HG02610 (cell line): Measurements from ENCODE around the gene CPAMD8.
"Not testable (repeated sequence)": the region's sequence is repeated elsewhere in the genome, so short reads cannot be mapped to it uniquely, and the experiment has no call there.

ENCODE experiments used
- ATAC-seq: cut with Tn5 transposase; IDR thresholded peaks from one replicate; pipeline ENCODE4 v1.9.1; 2021; ENCODE audit warnings: mild to moderate bottlenecking, moderate library complexity; ENCODE audit not compliant: unreplicated experiment

The CPAMD8 gene

DNA sequence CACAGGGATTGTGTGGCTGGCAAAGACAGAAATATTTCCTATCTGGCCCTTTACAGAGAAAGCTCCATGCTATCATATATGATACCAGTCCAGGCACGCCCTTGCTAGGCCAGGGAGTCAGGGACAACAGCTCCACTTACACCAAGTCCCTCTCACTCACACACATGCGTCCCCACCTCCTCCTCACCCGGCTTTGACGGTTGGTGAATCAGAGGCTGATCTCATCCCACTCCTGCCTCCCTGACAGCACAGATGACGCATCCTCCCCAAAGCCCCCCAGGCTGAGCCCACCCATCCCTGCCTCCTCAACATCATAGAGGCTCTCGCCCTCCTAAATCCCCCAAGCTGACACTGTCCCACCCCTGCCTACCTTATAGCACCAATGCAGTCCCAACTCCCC lies 75.1 kb downstream of the CPAMD8 start:
- ATAC-seq: no peak

DNA sequence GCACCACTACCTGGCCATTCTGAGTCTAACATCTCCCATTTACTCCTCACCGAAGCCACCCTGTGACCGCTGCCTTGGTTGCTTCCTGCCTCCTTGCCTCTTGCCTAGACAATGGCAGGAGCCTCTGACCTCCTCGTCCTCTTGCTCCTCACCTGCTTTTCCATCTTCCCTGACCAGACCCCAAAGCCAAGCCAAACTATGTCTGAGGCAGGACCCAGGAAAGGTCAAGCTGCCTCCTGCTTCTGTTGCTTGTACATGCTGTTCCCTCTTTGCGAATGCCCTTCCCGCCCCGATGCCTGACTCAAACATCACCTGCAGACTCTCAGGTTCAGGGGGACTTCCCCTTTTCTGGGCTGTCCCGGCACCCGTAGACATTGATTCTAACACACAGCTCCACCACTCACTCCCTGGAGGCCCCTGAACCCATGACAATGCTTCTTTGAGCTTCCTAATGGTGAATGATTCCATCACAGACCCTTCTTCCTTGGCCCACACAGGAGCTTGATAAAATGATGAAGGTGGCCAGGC lies 77.0 kb downstream of the CPAMD8 start:
- no peak for ATAC-seq

DNA sequence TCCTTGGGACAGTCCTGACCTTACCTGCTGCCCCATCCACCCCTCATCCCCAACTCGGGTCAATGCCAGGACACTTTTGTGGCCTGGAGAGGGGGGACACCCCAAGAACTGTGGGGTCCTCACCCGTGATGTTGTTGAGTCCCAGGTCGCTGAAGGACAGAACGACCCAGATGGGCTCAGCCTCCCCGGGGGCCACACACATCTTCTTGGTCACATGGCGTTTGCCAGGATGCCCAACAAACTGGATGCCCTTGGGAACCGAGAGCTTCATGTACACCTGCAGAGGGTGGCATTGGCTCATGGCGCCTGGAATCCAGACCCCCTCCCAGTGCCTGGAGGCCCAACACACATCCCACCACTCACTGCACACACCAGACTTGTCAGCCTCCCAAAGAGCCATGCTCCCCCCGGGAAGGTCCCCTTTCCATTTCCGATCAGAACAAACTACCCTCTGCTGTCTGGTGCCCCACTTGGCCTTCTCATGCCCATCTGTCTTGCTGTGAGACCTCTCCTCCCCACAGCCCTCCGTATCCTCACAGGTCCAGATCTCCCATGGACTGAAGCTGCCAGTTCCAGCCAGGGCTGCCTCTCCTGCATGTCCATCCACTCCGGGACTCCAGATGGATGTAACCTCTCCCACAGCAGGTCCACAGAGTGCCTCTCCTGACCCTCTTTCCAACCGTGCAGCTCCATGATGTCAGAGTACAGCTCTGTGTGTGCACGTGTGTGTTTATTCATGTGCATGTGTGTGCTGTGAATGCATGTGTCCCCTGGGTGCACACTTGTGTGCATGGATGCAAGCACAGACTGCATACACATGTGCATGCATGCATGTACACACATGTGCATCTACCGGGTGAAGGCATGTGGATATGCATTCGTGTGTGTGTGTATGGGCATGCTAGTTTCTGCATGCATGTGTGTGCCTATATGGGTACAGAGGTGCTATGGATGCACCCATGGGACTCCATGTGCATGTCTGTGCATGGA lies 79.4 kb downstream of the CPAMD8 start:
- no peak for ATAC-seq

DNA sequence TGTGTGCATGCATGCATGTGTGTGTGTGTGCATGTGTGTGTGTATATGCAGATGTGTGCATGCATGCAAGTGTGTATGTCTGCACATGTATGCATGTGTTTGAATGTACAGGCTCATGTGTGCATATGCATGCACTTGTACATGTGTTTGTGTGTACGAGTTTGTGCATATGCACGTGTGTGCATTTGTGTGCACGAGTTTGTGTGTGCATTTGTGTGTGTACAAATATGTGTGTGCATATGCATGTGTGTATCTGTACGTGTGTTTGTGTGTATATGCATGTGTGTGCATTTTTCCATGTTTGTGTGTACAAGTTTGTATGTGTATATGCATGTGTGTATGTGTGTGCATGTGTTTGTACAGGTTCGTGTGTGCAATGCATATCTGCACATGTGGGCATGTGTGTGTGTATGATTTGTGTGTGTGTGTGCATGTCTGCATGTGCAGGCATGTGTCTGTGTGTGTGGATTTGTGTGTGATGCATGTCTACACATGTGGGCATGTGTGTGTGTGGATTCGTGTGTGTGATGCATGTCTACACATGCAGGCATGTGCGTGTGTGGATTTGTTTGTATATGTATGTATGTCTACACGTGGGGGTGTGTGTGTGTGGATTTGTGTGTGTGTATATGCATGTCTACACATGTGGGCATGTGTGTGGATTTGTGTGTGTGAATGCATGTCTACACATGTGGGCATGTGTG lies 80.7 kb downstream of the CPAMD8 start:
- no peak for ATAC-seq

DNA sequence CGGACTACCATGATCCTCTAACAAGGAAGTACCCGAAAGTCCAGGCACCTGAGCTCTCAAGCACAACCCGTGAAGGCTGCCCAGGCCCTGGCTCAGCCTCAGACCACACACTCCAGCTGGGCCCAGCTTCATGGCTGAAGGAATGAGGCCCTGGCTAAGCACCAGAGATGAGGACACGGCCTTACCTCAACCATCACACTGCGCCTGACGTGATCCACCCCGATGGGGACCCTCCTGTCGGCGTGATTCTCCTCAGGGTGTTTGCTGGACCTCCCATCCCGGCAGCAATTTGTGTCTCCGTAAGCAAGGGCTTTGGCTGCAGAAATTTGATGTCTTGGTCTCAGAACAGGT lies 81.3 kb downstream of the CPAMD8 start:
- no peak for ATAC-seq

DNA sequence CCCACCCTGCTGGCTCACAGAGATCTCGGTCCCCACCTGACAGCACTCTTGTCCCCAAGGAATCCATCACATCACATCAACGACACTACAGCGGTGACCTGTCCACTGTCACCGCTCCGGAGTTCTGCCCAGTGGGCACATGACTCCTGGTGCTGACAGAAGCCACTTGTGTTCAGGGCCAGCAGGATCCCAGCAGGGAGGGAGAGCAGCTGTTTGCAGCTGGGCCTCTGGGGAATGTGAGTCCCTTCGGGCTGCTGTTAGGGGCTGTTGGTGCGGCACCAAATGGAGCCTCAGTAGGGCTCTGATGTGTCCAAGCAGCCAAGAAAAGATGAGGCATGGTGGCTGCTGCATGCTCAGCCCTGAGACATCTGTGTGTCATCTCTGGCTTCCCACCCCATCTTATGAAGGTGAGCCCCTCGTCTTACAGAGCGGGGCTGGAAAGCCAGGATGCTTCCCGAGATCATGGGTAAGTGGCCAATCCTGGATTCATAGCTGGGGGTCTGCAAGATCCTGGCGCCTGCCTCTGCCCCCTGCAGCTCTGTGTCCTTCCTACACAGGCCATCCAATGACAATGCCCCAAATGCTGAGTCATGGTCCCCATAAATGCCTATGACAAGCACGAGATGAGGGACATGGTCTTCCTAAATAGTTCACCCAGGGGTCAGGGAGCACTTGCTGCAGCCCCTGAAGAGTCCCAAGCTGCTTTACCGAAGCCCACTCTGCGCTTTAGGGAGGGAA lies 81.8 kb downstream of the CPAMD8 start:
- ATAC-seq: no peak

DNA sequence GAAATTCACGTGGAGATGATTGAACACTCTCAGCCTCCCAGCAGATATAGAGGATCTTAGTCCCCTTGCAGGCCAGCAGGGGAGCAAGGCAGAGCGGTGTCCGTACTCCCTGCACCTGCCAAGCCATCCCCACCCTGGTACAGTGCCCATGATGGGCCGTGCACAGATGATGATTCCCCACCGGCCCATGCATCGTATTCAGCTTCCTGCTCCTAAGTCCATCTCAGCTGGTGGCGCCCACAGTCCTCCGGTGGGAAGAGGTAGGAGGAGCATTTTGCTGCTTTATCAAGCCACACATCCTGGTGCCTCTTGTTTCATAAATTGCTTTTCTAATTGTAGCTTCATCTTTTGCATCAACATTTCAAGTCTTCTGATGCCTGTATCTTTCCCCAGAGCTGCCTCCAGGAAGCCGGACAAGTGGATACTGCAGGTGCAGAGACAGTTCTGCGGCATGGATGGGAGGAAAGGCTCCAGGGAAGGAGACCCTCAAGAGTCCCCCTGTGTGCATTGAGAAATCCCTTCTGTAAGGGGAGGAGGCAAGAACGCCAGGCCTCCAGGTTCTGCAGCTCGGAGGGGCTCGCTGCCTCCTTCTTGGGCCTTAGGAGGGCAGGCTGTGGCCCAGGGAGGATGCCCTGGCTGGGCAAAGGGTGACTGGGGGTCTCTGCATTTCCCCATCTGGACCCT lies 82.5 kb downstream of the CPAMD8 start:
- ATAC-seq: no peak

DNA sequence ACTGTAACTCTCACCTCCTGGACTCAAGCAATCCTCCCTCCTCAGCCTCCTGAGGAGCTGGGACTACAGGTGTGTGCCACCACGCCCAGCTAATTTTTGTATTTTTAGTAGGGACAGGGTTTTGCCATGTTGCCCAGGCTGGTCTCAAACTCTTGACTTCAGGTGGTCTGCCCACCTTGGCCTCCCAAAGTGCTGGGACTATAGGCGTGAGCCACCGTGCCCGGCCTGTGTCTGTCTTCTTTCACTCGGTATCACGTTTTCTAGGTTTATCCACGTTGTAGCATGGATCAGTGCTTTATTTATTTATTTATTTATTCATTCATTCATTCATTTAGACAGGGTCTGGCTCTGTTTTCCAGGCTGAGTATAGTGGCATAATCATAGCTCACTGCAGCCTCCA lies 83.5 kb downstream of the CPAMD8 start:
- not testable (repeated sequence) for ATAC-seq

DNA sequence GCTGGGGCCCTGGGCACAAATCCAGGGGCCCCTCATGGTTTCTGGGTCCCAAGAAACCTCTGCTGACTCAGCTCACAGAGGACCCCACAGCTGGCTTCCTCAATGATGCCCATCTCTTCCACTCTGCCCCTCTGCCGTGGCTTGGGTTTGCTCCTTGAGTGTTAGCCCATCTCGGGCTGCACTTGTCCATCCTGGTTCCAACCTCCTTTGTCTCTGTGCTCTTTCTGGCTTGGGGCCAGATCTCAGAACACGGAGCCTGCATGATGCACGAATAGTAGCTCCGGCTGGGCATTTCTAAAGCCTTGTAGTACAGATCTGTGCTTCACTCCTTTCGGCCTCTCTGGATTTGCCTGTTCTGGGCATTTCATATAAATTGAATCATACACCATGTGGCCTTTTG lies 84.0 kb downstream of the CPAMD8 start:
- ATAC-seq: no peak

DNA sequence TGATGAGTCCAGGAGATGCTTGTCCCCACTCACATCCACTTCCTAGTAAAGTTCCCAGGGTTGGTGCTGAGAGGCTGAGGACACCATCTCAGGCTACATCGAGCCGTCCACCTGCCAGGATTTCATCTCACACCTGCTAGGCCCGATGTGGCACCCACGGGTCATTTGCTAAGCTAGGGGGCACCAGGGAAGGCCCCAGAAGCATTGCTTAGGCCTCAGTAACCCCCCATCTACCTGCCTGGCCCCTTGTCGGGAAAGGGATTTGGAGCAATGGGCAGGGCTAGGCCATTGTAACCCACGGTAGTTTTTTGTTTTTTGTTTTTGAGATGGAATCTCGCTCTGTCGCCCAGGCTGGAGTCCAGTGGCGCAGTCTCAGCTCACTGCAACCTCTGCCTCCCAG lies 86.0 kb downstream of the CPAMD8 start:
- ATAC-seq: no peak

DNA sequence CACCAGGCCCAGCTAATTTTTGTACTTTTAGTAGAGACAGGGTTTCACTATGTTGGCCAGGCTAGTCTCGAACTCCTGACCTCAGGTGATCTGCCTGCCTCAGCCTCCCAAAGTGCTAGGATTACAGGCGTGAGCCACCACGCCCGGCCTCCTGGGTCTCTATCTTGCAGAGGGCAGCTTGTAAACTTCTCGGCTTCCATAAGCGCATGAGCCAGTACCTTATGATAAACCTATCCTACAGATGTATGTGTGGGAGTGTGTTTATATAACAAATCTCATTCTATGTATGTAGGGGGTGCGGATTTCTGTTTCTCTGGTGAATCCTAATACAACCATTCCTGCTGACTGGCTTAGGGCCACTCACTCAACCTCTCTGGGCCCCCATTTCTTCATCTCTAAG lies 86.5 kb downstream of the CPAMD8 start:
- not testable (repeated sequence) for ATAC-seq

DNA sequence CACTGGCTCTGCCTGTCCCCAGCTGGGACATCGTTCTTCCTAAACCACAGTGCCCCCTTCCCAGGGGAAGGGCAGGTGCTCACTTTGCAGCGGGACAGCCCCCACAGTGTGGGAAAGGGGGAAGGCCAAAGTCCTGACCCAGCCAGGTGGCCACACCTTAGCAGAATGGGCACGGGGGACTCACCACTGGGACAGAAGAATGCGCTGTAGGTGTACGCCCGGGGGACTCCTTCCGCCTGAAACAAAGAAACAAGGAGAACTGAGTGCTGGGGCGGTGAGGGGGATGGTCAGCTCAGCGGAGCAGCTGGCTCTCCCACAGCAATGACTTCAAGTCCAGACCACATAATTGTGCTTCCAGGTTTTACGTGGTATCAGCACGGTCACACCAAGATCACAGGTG lies 88.4 kb downstream of the CPAMD8 start:
- no peak for ATAC-seq

DNA sequence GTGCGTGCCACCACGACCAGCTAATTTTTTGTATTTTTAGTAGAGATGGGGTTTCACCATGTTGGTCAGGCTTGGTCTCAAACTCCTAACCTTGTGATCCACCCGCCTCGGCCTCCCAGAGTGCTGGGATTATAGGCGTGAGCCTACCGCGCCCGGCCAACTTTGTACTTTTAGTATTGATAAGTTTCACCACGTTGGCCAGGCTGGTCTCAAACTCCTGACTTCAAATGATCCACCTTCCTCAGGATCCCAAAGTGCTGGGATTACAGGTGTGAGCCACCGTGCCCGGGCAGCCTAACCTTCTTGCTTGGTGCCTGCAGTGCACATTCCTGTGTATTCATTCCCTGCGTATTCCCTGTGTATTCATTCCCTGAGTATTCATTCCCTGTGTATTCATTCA lies 88.8 kb downstream of the CPAMD8 start:
- not testable (repeated sequence) for ATAC-seq

DNA sequence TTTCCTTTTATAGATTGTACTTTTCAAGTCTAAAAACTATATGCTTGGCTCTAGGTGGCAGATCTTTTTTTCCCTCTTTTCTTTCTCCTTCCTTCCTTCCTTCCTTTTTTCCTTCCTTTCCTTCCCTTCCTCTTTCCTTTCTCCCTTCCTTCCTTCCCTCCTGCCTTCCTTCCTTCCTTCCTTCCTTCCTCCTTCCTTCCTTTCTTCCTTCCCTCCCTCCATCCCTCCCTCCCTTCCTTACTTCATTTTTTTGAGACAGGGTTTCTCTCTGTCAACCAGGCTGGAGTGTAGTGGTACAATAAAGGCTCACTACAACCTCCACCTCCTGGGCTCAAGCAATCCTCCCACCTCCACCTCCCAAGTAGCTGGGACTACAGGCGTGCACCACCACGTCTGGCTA lies 89.7 kb downstream of the CPAMD8 start:
- ATAC-seq: no peak

DNA sequence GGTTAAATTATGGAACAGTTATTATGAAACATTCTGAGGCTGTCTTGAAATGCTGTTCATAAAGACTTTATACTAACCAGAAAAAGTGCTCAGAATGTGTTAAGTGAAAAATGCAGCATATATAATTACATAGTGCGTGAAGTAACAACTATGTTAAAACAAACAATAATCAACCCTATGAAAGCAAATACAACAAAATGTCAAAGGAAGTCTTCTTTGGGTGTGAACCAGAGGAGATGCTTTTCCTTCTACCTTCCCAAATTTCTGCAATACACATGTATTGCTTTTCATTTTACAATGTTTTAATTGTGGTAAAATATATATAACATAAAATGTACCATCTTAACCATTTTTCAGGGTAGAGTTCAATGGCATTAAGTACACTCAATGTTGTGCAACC lies 92.1 kb downstream of the CPAMD8 start:
- no peak for ATAC-seq

DNA sequence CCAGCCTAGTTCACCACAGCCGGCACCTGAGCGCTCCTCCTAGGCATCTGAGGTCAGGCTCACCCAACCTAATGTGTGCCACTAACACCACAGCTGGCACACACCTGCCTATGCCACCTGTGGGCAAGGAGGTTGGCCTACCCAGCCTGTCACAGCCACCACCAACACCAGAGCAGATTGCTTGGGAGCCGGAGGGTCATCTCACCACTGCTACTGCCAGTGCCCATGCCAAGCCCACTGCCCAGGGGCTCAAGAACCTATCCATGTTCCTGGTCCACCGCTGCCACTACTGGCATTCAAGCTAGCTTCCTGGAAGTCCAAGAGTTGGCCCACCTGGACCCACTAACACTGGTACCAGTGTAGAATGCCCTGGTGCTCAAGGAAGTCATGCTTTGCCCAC lies 95.3 kb downstream of the CPAMD8 start:
- no peak for ATAC-seq

DNA sequence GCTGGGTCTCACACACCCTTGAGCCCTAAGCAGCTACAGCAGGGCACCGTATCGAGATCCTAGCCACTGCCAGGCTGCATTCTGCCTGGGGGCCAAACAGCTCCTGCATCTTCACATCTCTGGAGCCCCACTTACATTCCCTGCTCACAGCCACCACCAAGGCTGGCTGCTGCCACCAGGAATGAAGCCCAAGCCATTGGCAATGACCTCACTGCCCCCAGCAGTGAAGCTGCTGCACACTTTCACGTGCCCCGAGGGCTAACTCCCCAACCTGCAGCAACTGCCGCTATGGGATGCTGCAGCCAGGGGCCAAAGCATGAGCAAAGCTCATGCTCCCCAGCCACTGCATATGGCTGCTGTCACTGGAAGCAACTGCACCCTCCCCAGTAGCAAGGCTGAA lies 95.9 kb downstream of the CPAMD8 start:
- ATAC-seq: no peak

DNA sequence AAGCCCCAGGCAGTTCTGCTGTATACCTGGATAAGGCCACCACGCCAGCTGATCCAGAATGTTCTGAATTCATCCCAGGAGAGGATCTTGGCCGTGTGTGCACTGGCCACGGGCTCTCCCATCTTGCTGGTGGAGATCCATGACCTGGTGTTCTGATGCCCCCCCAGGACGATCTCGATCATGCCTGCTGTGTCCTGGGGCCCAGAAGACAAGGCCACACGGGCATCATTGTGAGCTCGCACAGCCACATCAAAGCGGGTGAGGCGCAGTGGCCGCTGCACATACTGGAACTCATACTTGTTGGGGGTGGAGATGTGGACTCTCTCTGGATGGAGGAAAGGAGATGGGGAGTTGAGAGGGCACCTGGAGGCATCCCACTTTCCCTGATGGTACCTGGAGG lies 97.7 kb downstream of the CPAMD8 start:
- no peak for ATAC-seq

DNA sequence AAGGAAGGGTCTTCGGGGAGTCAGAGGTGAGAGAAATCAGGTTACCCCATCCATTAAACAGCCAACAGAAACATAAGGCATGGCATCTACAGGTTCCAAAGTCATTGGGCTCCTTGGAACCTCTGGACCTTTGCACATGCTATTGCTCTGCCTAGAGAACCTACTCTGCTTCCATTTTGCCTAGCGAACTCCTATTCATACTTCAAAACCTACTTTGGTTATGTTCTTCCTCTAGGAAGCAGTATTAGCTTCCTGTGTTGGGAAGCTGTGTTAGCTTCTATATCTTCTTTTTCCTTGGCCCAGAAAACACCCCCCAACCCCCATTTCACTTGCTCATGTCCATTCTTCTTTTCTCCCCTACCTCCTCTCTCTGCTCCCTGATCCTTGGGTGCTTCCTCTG lies 98.3 kb downstream of the CPAMD8 start:
- no peak for ATAC-seq

DNA sequence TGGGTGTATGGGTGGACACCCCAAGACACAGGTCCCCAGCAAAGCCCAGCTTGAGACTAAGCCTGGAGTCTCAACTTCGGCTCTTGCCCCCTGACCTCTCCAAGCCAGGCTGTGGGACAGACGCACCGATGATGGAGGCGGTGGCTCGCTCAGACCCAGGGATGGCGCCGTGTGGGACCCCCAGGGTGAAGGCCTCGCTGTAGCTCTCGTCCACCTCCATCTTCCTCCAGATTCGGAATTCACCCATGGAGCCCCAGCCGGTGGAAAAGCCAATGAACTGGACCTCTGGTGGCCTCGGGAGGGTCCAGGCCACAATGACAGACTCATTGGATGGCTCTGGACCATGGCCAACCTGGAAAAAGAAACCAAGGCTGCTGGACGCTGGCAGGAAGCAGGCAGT lies 98.7 kb downstream of the CPAMD8 start:
- ATAC-seq: no peak

DNA sequence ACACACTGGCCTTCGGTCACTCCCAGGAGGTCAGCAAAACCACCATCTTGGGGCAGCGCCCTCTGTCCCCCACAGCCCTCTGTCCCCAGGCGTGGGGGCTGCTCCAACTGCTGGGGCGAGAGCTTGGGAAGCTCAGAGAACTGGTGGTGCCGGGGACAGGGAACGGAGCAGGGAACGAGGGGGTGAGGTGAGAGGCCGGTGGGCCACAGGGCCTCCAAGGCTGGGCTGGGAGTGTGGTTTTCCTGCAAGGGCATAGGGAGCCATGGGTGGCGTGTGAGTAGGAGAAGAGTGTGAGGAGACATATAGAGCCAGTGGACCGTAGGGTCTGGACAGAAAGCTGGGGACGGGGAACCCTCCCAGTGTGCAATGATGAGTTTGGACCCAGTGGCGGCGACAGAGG lies 103.7 kb downstream of the CPAMD8 start:
- no peak for ATAC-seq
